IPS-18a (cell line): ENCODE results near the gene ESPL1.

Experiments
- H3K27ac ChIP-seq: one replicate; pipeline ENCODE4 v1.5.1; 2013; ENCODE audit warnings: low read length
- H3K27me3 ChIP-seq: one replicate; pipeline ENCODE4 v1.6.1; 2013; ENCODE audit warnings: mild to moderate bottlenecking, low read length; ENCODE audit not compliant: control insufficient read depth, insufficient read depth
- H3K36me3 ChIP-seq: one replicate; pipeline ENCODE4 v1.6.1; 2013; ENCODE audit warnings: low read depth, low read length; ENCODE audit not compliant: control insufficient read depth
- H3K4me1 ChIP-seq: one replicate; pipeline ENCODE4 v1.6.1; 2013; ENCODE audit warnings: low read depth, low read length; ENCODE audit not compliant: control insufficient read depth
- H3K4me3 ChIP-seq: one replicate; pipeline ENCODE4 v1.5.1; 2013; ENCODE audit warnings: low read length
- H3K9ac ChIP-seq: one replicate; pipeline ENCODE4 v1.6.1; 2013; ENCODE audit warnings: mild to moderate bottlenecking, low read length, moderate library complexity
- H3K9me3 ChIP-seq: one replicate; pipeline ENCODE4 v1.6.1; 2013; ENCODE audit warnings: low read depth, low read length; ENCODE audit not compliant: control insufficient read depth

Gene ESPL1

GRCh38 chr12:53251477-53252348 lies 16.4 kb upstream of the ESPL1 start:
- Histone ChIP-seq H3K27ac (no peak overlapping the region), H3K4me3 (peak overlapping the region; percentile 93), H3K36me3 (no peaks in the 10 kb centered on the region), H3K9ac (peak overlapping the region; percentile 79), H3K9me3 (no peaks in the 10 kb centered on the region), H3K4me1 (peaks cover 5% of the 10 kb centered on the region), H3K27me3 (no peaks in the 10 kb centered on the region)

DNA sequence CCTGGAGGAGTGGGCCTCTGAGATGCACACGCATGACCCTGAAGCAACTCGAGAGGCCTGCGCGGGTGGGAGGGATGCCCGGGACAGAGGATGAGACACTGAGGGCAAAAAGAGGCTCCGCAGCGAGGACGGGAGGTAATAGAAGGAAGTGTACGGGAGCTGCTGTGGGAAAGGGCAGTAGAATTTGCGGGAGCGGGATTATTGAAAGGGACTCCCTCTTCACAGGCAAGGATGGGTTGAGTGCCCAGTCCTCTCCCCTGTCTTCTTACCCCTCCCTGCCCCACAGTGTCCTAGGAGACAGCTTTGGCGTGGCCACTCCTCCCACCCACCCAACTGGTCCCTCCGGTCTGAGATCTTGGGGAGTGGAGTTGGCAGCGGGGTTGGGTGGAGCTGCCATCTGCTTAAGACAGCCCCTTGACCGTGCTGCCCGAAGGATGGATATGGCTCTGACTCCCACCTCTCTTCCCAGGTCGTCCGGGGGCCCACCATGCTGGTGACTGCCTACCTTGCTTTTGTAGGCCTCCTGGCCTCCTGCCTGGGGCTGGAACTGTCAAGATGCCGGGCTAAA lies 15.7 kb upstream of the ESPL1 start:
- H3K36me3 ChIP-seq, result no peaks in the 10 kb centered on the region
- H3K9me3 ChIP-seq, result no peaks in the 10 kb centered on the region
- peak overlapping the region; percentile 79 for H3K9ac ChIP-seq
- H3K4me1 ChIP-seq, result peaks cover 5% of the 10 kb centered on the region
- H3K27me3 ChIP-seq, result no peaks in the 10 kb centered on the region
- H3K27ac ChIP-seq, result no peak overlapping the region
- peak overlapping the region; percentile 93 for H3K4me3 ChIP-seq

DNA sequence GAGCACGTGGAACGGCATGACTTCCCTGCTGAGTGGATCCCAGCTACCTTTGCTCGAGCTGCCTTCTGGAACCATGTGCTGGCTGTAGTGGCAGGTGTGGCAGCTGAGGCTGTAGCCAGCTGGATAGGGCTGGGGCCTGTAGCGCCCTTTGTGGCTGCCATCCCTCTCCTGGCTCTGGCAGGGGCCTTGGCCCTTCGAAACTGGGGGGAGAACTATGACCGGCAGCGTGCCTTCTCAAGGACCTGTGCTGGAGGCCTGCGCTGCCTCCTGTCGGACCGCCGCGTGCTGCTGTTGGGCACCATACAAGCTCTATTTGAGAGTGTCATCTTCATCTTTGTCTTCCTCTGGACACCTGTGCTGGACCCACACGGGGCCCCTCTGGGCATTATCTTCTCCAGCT lies 14.8 kb upstream of the ESPL1 start:
- H3K4me1 ChIP-seq, result peaks cover 5% of the 10 kb centered on the region
- H3K9ac ChIP-seq, result no peak overlapping the region
- no peak overlapping the region for H3K4me3 ChIP-seq
- no peak overlapping the region for H3K27ac ChIP-seq
- no peaks in the 10 kb centered on the region for H3K27me3 ChIP-seq
- H3K36me3 ChIP-seq, result no peaks in the 10 kb centered on the region
- H3K9me3 ChIP-seq, result no peaks in the 10 kb centered on the region

- Histone ChIP-seq H3K4me3 (no peak overlapping the region), H3K9ac (no peak overlapping the region)
These were observed 13.1 kb upstream of the ESPL1 start for GRCh38 chr12:53254816-53255545.

GRCh38 chr12:53255996-53256395 lies 12.1 kb upstream of the ESPL1 start:
- Histone ChIP-seq H3K36me3 (no peaks in the 10 kb centered on the region), H3K9me3 (no peaks in the 10 kb centered on the region), H3K4me1 (peaks cover 5% of the 10 kb centered on the region), H3K27me3 (no peaks in the 10 kb centered on the region), H3K9ac (no peak overlapping the region), H3K4me3 (no peak overlapping the region), H3K27ac (no peak overlapping the region)

More at GRCh38 chr12:53254816-53255545, 13.1 kb upstream of the ESPL1 start:
- Histone ChIP-seq H3K27ac (no peak overlapping the region), H3K4me1 (peaks cover 5% of the 10 kb centered on the region), H3K9me3 (no peaks in the 10 kb centered on the region), H3K36me3 (no peaks in the 10 kb centered on the region), H3K27me3 (no peaks in the 10 kb centered on the region)

- Histone ChIP-seq H3K9ac (no peak overlapping the region), H3K27me3 (no peaks in the 10 kb centered on the region), H3K4me1 (no peaks in the 10 kb centered on the region), H3K4me3 (no peak overlapping the region), H3K36me3 (no peaks in the 10 kb centered on the region), H3K27ac (no peak overlapping the region), H3K9me3 (no peaks in the 10 kb centered on the region)
These were observed 9.3 kb upstream of the ESPL1 start for GRCh38 chr12:53258541-53259539.

DNA sequence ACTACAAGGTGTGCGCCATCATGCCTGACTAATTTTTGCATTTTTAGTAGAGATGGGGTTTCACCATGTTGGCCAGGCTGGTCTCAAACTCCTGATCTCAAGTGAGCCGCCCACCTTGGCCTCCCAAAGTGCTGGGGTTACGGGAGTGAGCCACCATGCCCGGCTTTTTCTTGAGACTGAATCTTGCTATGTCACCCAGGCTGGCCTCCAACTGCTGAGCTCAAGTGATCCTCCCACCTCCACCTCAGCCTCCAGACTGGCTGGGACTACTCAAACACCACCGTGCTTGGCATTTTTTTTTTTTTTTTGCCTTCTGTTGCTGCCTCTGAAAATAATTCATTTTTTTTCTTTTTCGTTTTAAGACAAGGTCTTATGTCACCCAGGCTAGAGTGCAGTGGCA lies 8.2 kb upstream of the ESPL1 start:
- Histone ChIP-seq H3K27me3 (no peaks in the 10 kb centered on the region), H3K9ac (no peak overlapping the region), H3K9me3 (no peaks in the 10 kb centered on the region), H3K4me3 (no peak overlapping the region), H3K36me3 (no peaks in the 10 kb centered on the region), H3K4me1 (no peaks in the 10 kb centered on the region), H3K27ac (no peak overlapping the region)

- H3K9me3 ChIP-seq, result no peaks in the 10 kb centered on the region
- H3K4me3 ChIP-seq, result no peak overlapping the region
- H3K36me3 ChIP-seq, result peaks cover 14% of the 10 kb centered on the region
- H3K27ac ChIP-seq, result no peak overlapping the region
- H3K9ac ChIP-seq, result no peak overlapping the region
- H3K4me1 ChIP-seq, result peaks cover 3% of the 10 kb centered on the region
- H3K27me3 ChIP-seq, result no peaks in the 10 kb centered on the region
These were observed 2.3 kb upstream of the ESPL1 start for GRCh38 chr12:53265783-53266182.

- Histone ChIP-seq H3K4me1 (peaks cover 3% of the 10 kb centered on the region), H3K9ac (no peak overlapping the region), H3K27ac (no peak overlapping the region), H3K9me3 (no peaks in the 10 kb centered on the region), H3K36me3 (peaks cover 18% of the 10 kb centered on the region), H3K27me3 (no peaks in the 10 kb centered on the region), H3K4me3 (peak overlapping the region; percentile 78)
These were observed 647 bp upstream of the ESPL1 start for GRCh38 chr12:53267306-53267998.

DNA sequence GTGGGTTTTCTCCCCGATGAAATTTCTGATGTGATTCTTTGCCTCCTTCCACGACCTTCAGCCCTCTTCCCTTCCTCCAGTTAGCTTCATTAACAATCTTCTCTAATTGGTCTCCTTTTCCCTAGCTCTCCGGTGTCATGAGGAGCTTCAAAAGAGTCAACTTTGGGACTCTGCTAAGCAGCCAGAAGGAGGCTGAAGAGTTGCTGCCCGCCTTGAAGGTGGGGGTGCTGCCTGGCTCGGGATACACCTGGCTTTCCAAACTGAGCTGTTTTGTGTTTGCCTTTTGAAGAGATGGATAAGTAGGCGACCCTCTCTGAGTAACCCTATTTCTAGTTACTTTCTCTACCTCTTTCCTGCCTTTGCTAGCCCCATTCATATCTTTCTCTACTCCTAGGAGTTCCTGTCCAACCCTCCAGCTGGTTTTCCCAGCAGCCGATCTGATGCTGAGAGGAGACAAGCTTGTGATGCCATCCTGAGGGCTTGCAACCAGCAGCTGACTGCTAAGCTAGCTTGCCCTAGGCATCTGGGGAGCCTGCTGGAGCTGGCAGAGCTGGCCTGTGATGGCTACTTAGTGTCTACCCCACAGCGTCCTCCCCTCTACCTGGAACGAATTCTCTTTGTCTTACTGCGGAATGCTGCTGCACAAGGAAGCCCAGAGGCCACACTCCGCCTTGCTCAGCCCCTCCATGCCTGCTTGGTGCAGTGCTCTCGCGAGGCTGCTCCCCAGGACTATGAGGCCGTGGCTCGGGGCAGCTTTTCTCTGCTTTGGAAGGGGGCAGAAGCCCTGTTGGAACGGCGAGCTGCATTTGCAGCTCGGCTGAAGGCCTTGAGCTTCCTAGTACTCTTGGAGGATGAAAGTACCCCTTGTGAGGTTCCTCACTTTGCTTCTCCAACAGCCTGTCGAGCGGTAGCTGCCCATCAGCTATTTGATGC lies 797 bp downstream of the ESPL1 start:
- Histone ChIP-seq H3K27ac (no peak overlapping the region), H3K4me1 (peaks cover 3% of the 10 kb centered on the region)

More for the DNA sequence above, 797 bp downstream of the ESPL1 start:
- H3K9ac ChIP-seq, result peak overlapping the region; percentile 52
- H3K4me3 ChIP-seq, result peak overlapping the region; percentile 78
- no peaks in the 10 kb centered on the region for H3K27me3 ChIP-seq
- peaks cover 18% of the 10 kb centered on the region for H3K36me3 ChIP-seq
- no peaks in the 10 kb centered on the region for H3K9me3 ChIP-seq
